Inflammatory macrophage (primary cell): ENCODE data around the gene ALDOA.

ENCODE experiments used
- DNase-seq, 2 donors: peaks; one replicate each; pipeline ENCODE4 v3.0.0-alpha.2; 2020 to 2022

The ALDOA gene

DNA sequence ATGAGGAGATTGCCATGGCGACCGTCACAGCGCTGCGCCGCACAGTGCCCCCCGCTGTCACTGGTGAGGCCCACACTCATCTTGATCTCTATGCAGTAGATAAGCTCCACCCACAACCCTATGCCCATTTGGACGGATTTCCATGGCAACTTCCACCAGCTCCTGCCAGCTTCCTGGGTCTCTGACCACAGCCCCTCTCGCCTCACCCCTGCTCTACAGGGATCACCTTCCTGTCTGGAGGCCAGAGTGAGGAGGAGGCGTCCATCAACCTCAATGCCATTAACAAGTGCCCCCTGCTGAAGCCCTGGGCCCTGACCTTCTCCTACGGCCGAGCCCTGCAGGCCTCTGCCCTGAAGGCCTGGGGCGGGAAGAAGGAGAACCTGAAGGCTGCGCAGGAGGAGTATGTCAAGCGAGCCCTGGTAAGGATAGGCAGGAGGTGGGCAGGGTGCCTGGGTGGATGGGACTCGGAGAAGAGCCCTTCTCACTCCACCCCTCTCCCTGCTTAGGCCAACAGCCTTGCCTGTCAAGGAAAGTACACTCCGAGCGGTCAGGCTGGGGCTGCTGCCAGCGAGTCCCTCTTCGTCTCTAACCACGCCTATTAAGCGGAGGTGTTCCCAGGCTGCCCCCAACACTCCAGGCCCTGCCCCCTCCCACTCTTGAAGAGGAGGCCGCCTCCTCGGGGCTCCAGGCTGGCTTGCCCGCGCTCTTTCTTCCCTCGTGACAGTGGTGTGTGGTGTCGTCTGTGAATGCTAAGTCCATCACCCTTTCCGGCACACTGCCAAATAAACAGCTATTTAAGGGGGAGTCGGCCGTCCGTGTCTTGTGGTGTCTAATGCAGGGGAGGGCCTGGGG is 4.3 kb downstream of the ALDOA start:
- no peak for DNase-seq

DNA sequence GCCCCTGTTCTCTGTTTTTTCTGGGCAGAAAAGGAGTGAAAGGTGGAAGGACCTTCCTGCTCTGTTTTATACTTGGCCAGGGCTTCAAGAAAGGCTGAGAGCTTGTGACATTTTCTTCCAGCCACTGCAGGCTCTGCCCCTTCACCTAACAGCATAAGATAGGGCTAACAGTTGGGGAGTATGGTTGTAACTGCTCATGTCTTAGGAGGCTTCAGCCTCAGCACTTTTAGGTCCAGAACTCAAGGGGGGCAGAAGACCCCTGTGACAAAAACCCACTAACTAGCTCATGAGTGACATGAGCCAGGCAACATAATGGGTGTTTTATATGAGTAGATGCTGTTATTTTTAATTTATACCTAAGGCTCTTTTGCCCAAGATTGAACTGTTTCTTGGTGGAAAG is 4.9 kb downstream of the ALDOA start:
- DNase-seq, result no peak

DNA sequence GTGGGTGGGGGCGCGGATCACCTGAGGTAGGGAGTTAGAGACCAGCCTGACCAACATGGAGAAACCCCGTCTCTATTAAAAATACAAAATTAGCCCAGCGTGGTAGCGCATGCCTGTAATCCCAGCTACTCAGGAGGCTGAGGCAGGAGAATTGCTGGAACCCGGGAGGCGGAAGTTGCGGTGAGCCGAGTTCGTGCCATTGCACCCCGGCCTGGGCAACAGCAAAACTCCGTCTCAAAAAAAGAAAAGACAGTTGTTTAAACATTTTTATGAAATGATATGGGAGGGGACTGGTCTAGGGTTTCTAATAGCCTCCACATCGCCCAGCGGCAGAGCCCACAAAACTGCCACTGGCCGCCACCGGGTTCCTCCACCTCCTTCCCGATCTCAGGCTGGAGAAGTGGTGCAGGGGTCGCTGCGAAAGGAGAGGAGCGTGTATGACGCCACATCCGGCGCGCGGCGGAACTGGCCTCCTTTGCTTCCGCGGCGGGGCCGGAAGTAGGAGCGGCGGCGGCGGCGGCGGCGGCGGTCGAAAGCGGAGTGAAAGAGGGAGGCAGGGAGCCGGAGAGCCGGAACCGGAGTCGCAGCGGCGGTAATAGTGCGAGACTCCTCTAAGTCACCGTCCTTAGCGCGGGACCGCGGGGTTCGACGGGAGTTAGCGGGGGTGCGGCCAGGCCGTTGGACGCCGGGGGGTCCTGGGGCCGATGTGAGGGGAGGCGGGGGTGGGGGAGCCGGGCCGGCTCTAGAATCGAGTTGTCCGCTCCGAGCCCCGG is 10.1 kb downstream of the ALDOA start, which contains the start of gene PPP4C:
Gene PPP4C, plus strand, starts transcription at position 492 of the 773 bp plus-strand sequence. CDS start 384 bp downstream, outside the sequence.
- DNase-seq, result peak; percentile 88 to 91

DNA sequence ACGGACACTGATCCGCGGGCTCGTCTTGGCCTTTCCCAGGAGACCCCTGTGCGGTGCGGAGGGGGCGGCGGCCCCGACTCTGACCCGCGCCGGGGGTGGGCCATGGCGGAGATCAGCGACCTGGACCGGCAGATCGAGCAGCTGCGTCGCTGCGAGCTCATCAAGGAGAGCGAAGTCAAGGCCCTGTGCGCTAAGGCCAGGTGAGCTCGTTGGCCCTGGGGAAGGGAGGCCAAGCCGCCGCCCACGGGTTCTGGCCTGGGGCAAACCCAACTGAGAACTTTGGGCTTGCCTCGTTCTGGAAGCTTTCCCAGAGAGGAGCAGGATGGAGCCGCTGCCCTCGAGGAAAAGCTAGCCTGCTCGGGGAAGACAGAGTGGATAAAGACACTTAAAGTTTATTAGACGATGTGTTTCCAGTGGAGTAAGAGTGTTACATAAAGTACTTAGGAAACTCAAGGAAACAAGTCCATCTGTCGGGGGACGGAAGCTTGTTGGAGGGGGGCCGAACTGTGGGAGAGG is 10.8 kb downstream of the ALDOA start:
- peak in 1 of 2 donors; percentile 16 for DNase-seq

DNA sequence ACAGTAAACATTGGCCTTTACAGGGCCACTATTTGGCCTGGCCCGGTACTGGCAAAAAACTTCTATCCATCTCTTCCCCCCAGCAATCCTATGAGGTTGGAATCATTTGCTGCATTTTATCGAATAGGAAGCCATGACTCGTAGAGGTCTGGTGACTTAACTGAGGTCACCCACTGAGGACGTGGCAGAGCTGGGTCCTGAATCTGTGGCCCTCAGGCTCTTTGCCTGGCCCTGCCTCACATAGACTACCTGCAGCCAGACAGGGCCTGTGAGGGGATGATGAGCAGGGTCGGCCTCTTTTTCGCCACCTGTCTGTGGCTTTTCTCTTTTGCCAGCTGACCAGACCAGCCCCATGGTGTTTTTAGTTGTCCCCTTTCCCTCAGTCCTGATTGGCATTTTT is 12.1 kb downstream of the ALDOA start:
- DNase-seq, result peak in 1 of 2 donors; percentile 42

DNA sequence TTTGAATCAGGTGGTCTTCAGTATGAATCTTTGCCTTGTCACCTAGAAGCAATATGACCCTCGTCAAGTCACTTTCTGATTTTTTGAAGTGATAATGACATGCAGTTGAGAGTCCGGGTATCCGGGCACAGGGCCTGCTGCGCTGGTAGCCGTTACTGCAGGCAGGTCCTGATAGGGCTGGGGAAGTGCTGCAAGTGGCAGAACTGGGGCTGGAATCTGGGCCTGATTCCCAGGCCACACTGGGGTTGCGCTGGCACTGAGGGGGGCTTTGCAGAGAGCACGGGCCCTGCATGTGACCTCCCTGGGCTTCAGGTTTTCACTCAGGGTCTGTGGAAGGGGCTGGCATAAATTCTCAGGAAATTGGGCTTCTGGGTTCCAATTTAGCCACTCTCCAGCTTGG is 13.2 kb downstream of the ALDOA start:
- DNase-seq, result no peak

DNA sequence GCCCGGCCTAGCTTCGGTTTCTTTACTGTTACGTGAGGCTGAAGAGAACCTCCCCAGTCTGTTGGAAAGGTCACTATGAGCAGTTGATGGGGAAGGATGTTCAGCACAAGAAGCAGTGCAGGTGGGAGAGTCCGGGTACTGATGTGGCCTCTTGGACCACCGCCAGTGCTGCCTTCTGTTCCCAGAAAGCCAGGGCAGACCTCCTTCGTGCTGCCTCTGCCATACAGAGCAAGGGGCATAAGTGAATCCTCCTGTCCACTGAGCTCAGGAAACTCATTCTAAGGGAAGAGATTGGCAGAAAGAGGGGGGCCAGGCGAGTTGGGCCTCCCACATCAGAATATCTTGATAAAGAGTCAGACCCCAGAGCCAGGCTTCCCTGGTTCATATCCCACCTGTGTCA is 13.9 kb downstream of the ALDOA start:
- DNase-seq, result no peak

DNA sequence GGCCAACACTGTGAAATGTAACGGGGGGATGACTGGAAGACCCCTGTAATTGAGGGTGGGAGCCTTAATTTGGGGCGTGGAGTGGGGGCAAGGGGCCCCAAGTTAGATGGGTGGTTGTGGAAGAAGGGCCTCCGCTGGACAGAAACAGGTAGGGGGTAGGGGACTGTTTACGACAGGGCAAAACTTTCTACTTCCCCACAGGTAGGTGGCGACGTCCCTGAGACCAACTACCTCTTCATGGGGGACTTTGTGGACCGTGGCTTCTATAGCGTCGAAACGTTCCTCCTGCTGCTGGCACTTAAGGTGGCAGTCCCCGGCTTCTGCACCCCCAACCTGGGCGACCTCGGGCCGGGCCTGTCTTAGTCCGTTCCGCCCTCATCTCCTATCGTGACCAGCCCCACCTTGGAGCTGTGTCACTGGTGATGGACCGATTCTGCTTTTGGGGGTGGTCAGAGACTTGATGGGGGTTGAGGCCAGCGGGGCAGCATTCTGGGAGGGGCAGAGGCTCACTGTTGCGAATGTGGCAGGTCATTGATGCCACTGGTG is 17.1 kb downstream of the ALDOA start:
- no peak for DNase-seq

DNA sequence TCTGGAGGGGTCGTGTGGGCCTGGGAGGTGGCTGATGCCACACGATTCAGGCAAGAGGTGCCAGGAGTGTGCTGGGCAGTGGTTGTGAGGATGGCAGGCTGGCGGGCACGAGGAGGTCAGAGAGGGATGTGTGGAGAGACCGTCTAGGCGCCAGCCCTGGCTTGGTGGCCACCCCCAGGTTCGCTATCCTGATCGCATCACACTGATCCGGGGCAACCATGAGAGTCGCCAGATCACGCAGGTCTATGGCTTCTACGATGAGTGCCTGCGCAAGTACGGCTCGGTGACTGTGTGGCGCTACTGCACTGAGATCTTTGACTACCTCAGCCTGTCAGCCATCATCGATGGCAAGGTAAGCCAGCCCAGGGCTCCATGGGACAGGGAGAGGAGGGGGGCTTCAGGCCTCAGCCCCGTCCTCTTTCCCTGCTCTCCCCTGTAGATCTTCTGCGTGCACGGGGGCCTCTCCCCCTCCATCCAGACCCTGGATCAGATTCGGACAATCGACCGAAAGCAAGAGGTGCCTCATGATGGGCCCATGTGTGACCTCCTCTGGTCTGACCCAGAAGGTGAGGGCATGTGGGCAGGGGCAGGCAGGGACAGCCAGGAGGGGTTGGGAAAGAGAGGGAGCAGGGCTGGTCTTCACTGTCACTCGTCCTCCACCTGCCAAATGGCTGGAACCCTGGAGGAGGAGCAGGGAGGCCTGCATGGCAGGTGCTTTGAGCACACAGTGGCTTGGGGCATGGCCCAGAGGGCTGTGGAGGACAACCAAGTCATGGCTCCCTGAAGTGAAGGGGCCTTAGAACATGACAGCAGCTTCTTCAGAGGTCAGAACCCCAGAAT is 17.9 kb downstream of the ALDOA start:
- no peak for DNase-seq

DNA sequence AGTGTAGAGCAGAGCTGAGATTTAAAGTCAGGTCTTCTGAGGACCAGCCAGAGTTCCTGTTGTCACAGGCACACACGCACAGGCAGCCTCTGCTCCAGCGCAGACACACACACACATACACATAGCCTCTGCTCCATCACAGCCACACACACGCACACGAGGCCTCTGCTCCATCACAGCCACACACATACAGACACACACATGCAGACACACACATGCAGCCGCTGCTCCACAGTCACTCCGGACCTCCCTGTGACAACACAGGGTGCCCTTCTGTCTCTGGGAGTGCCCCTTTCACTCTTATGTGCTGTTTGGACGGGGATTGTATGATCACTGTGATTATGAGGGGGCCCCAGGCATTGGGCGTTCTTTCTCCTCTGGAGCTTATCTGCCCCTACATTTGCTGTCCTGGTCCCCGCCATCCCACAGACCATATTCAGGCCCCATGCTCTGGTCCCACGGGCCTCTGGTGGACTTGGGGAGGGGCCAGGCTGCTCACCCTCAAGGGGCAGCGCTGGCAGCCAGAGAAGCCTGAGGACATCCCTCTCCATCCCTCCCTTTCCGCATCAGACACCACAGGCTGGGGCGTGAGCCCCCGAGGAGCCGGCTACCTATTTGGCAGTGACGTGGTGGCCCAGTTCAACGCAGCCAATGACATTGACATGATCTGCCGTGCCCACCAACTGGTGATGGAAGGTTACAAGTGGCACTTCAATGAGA is 18.7 kb downstream of the ALDOA start:
- DNase-seq, result no peak

DNA sequence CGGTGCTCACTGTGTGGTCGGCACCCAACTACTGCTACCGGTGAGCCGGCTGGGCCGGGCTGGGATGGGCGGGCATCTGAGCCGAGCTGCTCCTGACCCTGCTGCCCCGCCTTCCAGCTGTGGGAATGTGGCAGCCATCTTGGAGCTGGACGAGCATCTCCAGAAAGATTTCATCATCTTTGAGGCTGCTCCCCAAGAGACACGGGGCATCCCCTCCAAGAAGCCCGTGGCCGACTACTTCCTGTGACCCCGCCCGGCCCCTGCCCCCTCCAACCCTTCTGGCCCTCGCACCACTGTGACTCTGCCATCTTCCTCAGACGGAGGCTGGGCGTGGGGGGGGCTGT is 19.2 kb downstream of the ALDOA start:
- no peak for DNase-seq

DNA sequence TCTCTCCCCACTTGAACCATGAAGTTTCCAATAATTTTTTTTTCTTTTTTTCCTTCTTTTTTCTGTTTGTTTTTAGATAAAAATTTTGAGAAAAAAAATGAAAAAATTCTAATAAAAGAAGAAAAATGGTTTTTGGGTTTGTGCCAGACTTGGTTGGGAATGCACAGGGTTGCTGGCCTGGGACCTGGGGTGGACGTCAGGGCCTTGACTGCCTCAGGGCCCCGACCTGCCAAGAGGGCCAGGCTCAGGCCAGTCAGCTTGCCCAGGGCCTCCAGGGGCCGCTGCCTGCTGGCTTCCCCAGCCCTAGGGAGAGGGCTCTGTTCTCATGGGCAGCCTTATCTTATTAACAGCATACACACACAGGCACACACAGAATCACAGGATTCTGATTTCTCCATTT is 19.7 kb downstream of the ALDOA start:
- DNase-seq, result no peak

DNA sequence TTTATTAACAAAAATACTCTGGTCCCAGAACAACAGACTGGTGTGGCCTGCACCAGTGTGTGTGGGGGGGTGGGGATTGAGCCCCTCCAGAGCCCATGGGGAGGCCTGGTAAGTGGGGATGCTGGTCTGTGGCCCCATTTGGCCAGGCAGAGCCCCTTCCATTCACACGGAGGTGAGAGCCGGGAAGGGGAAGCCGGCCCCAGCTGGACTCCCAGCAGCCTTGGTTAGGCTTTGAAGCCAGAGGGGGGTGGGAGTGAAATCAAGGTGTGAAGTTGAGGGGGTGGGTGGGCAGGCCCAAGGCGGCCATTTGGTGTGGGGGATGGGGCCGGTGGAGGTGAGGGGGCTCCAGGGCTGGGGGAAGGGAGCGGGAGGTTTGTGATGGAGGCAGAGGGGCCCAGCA is 20.3 kb downstream of the ALDOA start:
- DNase-seq, result no peak

DNA sequence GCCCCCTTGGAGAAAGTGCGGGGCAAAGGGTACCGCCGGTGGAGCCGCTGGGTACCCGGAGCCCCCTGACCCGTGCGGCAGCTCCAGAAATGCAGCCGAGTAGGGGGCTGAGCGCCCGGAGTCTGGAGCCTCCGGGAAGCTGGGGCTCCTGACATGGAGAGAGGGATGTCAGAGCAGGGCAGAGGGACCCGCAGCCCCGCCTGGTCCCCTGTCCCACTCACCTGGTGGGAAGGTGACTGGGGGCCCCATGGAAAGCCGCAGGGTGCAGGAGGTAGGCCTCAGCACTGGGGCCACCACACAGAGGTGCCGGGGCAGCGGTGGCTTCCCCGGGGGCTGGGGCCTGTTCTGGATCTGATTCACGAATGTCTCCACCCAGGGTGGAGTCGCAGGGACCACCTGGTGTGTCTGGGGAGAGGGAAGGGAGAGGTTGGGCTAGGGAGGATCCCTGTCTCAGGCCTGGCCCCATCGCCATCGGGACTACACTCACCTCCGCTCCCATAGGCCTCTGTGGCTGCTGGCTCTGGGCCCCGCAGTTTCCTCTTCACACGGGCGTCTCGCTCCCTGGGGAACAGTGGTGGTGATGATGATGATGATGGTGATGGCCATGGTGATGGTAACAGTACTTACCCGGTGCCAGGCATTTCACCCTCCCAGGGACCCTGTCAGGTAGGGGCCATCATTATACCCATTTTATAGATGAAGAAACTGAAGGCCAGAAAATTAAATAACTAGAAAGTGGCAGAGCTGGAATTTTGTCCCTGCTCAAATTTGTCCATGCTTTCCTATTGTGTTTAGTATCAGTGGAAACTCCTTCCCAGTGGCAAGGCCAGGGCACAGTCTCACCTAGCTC is 21.0 kb downstream of the ALDOA start:
- no peak for DNase-seq

DNA sequence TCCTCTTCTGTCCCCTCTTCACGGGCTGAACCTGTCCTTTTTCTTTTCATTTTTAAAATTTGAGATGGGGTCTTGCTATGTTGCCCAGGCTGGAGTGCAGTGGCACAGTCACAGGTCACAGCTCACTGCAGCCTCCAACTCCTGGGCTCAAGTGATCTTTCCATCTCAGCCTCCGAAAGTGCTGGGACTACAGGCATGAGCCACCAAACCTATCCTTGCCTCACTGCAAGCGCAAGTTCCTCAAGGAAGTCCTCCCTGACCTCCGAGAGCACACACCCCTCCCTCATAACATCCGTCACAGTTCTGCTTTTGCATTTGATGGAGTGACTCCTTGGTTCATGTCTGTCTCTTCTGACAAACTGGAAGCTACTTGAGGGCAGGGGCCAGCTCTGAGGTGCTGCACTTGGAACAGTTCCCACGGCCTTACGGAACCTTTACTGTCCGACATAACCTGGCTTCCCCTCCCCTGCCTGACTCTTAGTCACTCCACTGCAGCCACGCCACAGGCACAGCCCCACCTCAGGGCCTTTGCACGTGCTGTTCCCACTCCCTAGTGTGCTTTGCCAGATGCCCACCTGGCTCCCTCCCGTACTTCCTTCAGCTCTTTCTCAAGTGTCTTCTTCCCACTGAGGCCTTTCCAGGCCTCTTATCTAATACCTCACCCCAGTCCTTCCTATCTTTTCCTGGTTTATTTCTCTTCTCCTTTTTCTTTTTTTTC is 21.8 kb downstream of the ALDOA start:
- peak; percentile 92 for DNase-seq

DNA sequence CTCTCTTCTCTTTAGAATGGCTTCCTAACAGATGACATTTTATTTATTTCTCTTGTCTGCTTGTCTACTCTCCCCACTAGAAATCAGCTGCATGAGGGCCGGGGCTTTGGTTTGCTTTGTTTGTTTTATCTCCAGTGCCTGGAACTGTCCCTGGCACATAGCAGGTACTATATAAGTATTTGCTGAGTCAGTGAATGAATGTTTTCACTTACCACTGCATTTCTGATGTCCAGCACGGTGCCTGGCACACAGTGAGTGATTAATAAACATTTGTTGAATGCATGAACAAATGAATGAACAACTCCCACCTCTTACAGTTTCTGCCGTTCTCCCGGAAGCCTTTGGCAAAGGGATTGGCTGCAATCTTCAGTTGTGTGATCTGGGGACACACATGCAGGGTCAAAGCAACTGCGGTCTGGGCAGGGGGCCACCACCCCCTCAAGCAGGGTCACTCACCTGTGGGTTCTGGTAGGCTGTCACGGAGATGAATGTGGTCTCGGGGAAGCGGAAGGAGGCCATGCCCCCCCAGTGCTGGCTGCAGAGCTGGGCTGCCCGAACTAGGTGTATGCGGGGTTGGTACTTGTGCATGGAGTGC is 22.8 kb downstream of the ALDOA start:
- no peak for DNase-seq

DNA sequence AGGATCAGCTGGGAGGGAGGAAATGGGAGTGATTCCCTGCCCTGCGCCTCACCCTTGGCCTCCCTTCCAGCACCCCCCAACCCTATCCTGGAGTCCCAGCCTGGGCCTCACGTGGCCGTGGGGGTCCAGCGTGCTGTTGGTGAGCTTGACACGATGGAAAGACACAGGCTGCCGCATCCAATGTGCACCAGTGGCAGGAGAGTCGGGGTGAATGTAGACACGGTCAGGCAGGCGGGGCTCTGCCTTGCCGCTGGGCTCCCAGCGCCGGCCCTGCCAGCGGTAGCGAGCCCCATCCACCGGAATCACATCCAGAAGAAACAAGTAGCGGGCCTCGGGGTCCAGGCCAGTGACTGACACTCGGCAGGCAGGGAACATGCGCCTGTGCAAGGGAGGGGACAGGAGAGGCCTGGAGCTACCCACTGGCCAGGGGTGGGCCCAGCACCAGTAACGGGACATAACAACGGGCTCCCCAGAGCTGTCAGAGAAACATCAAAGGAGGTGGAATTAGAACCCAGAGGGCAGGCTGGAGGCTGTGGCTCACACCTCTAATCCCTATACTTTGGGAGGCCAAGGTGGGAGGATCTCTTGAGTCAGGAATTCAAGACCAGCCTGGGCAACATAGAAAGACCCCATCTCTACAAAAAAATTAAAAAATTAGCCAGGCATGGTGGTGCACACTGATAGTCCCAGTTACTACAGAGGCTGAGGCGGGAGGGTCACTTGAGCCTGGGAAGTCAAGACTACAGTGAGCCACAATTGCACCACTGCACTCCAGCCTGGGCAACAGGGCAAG is 23.5 kb downstream of the ALDOA start:
- no peak for DNase-seq

DNA sequence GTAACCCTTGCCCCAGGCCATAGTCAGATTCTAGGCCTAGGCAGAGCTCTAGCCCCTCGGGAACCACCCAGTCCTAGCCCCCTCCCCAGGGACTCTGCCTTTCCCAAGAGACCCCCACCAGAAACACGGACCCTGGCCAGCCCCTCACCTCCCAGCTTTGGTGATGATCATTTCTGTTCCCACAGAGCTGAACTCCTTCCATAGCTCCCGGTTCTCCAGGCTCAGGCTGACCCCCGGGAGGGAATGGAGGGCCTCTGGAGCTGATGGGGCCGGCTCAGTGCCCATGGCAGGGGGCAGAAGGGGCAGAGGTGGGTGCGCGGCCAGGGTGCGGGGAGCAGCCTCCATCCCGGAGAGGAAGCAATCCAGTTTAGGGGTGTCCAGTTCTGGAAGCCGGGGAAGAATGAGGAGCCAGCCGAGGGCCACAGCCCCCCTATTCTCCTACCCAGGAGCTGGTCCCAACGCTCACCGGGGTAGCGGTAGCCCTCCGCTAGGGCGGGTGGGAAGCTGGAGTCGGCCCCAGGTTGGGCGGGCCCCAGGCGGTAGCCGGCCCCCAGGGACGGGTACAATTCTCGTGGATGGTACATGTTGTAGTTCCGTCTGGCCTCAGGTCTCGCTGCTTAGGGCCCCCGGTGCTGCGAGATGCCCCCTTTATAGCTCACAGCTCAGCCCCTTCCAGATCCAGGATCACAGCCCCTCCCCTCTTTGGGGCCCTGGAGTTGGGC is 25.2 kb downstream of the ALDOA start:
- no peak for DNase-seq
